Endodermal cell (in vitro differentiated cells): ENCODE measurements around the gene SORCS1. TPM values are rescaled to one million over a fixed set of nuclear protein-coding genes. Genes with fewer than 3 reads are reported as not detected.

Experiments
- DNase-seq: peaks from one replicate; pipeline ENCODE4 v3.0.0-alpha.2; 2017
- H3K27ac ChIP-seq: 2 replicates; pipeline ENCODE4 v1.5.1; 2013; ENCODE audit warnings: mild to moderate bottlenecking, low read depth, low read length, moderate library complexity
- H3K27me3 ChIP-seq: 2 replicates; pipeline ENCODE4 v1.6.1; 2013; ENCODE audit warnings: mild to moderate bottlenecking, low read length, moderate library complexity; ENCODE audit not compliant: insufficient read depth, control insufficient read depth, poor library complexity, severe bottlenecking
- H3K36me3 ChIP-seq: 2 replicates; pipeline ENCODE4 v1.7.0; 2013; ENCODE audit warnings: mild to moderate bottlenecking, low read length, moderate library complexity; ENCODE audit not compliant: control insufficient read depth, insufficient read depth
- H3K4me1 ChIP-seq: one replicate; pipeline ENCODE4 v1.7.0; 2013; ENCODE audit warnings: low read length; ENCODE audit not compliant: control insufficient read depth, insufficient read depth
- H3K4me3 ChIP-seq: 2 replicates; pipeline ENCODE4 v1.5.1; 2013; ENCODE audit warnings: mild to moderate bottlenecking, low read length, moderate library complexity
- H3K9ac ChIP-seq: 2 replicates; pipeline ENCODE4 v1.6.1; 2013; ENCODE audit warnings: mild to moderate bottlenecking, low read length, moderate library complexity; ENCODE audit not compliant: poor library complexity, severe bottlenecking; ENCODE audit errors: extremely low read depth
- H3K9me3 ChIP-seq: 2 replicates; pipeline ENCODE4 v1.6.1; 2013; ENCODE audit warnings: mild to moderate bottlenecking, low read length, moderate library complexity; ENCODE audit not compliant: control insufficient read depth
- H3K27ac Mint-ChIP-seq: 2 replicates; pipeline ENCODE4 v1.8.0; 2020; ENCODE audit warnings: mixed read lengths
- H3K27me3 Mint-ChIP-seq: 2 replicates; pipeline ENCODE4 v1.8.0; 2021; ENCODE audit warnings: mild to moderate bottlenecking, mixed read lengths; ENCODE audit not compliant: insufficient read depth
- H3K36me3 Mint-ChIP-seq: 2 replicates; pipeline ENCODE4 v1.8.0; 2020; ENCODE audit warnings: low read depth, mixed read lengths
- H3K4me1 Mint-ChIP-seq: 2 replicates; pipeline ENCODE4 v1.8.0; 2020; ENCODE audit warnings: mixed read lengths
- H3K4me3 Mint-ChIP-seq: 2 replicates; pipeline ENCODE4 v1.8.0; 2020; ENCODE audit warnings: mild to moderate bottlenecking, moderate library complexity, mixed read lengths
- H3K9me3 Mint-ChIP-seq: 2 replicates; pipeline ENCODE4 v1.8.0; 2020; ENCODE audit warnings: mild to moderate bottlenecking, mixed read lengths
- WGBS, 2 experiments: methylation state at CpG; one replicate each; pipeline versions ENCODE4 v1.1.5 to v1.1.7; 2013; ENCODE audit warnings: missing lambda C conversion rate in 2 of 2, mixed read lengths in 1 of 2; ENCODE audit not compliant: insufficient coverage in 1 of 2, insufficient read length in 1 of 2; 5-methylcytosine and 5-hydroxymethylcytosine counted together
- total RNA-seq, 2 donors: library from RNA; stranded (reverse); fragmentation: NEBNext Ultra II Directional in 1 of 2; extraction: Animal tissue kit (Norgen Biotek cat#: 25700) in 1 of 2; gene quantifications; 2 replicates in 1 of 2; 3 replicates in 1 of 2; pipeline ENCODE4 v1.2.1, GENCODE V29; 2021
- TF ChIP-seq, protein P1 (sequence below): fragments of 200-600 bp; sonication (generic); conservative IDR thresholded peaks from 2 replicates; pipeline ENCODE4 v1.5.0; 2021; ENCODE audit warnings: antibody characterized with exemption, mild to moderate bottlenecking

The SORCS1 gene
- total RNA-seq, 2 donors from 2014 or later, result 57.4 to 79.6 TPM

DNA sequence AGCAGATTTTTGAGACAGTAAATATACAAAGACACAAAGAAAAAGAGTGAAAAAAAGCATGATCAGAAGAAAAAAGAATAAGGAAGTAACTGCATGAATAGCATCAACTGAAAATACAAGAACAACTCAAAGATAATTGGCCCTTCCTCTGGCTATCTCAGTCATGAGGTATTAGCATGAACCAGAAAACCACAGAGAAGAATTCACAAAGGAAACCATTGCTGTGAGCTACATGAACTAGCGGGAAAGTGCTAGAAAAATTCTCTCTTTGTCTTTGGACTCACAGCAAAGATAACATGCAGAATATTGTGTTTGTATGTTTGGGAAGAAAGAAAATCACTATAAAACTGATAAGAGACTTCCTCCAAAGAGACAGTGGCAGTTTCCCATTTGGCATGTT, 82.9 kb downstream of the SORCS1 start:
- no peaks in the 10 kb centered on the region for H3K36me3 Mint-ChIP-seq

DNA sequence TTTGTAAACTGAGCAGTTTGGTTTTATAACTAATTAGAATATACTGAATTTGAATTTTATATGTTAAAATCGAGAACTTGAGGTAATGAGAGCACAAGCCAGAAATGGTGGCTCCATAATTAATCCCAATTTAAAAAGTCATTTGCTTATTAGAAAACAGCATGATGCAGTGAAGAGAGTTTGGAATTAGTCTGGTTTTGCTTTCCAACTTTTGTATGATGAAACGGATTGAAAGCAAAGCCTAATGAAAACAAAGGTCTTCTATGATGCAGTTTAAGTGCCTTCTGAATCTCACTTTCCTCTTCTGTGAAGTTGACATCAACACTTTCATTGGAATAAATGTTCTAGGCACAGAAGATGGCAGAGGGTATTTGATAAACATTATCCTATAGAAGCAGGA, 89.4 kb downstream of the SORCS1 start:
- WGBS, 2 experiments, result 78 to 96% methylated on average over 1 to 2 of the region's 2 CpGs
- no peak overlapping the region for H3K27ac Mint-ChIP-seq
- H3K36me3 ChIP-seq, result peaks cover 14% of the 10 kb centered on the region
- no peak overlapping the region for H3K27ac ChIP-seq
- no peaks in the 10 kb centered on the region for H3K27me3 ChIP-seq
- H3K36me3 Mint-ChIP-seq, result peaks cover 5% of the 10 kb centered on the region
- no peaks in the 10 kb centered on the region for H3K27me3 Mint-ChIP-seq
- no peak overlapping the region for H3K4me3 ChIP-seq
- no peaks in the 10 kb centered on the region for H3K9me3 Mint-ChIP-seq
- TF ChIP-seq, protein P1, sequence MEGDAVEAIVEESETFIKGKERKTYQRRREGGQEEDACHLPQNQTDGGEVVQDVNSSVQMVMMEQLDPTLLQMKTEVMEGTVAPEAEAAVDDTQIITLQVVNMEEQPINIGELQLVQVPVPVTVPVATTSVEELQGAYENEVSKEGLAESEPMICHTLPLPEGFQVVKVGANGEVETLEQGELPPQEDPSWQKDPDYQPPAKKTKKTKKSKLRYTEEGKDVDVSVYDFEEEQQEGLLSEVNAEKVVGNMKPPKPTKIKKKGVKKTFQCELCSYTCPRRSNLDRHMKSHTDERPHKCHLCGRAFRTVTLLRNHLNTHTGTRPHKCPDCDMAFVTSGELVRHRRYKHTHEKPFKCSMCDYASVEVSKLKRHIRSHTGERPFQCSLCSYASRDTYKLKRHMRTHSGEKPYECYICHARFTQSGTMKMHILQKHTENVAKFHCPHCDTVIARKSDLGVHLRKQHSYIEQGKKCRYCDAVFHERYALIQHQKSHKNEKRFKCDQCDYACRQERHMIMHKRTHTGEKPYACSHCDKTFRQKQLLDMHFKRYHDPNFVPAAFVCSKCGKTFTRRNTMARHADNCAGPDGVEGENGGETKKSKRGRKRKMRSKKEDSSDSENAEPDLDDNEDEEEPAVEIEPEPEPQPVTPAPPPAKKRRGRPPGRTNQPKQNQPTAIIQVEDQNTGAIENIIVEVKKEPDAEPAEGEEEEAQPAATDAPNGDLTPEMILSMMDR, result no peak
- no peak overlapping the region for H3K4me3 Mint-ChIP-seq
- H3K4me1 ChIP-seq, result peaks cover 3% of the 10 kb centered on the region
- H3K4me1 Mint-ChIP-seq, result peaks cover 18% of the 10 kb centered on the region
- no peak for DNase-seq
- no peak overlapping the region for H3K9ac ChIP-seq
- H3K9me3 ChIP-seq, result peaks cover 6% of the 10 kb centered on the region

More for the DNA sequence above, 82.9 kb downstream of the SORCS1 start:
- H3K4me3 ChIP-seq, result no peak overlapping the region
- DNase-seq, result no peak
- Mint-ChIP-seq H3K27me3 (no peaks in the 10 kb centered on the region), H3K9me3 (no peaks in the 10 kb centered on the region), H3K27ac (no peak overlapping the region), H3K4me3 (no peak overlapping the region), H3K4me1 (peaks cover 9% of the 10 kb centered on the region)
- no peak overlapping the region for H3K9ac ChIP-seq
- no peaks in the 10 kb centered on the region for H3K27me3 ChIP-seq
- no peaks in the 10 kb centered on the region for H3K36me3 ChIP-seq
- H3K9me3 ChIP-seq, result no peaks in the 10 kb centered on the region
- no peak overlapping the region for H3K27ac ChIP-seq
- whole genome bisulfite sequencing, 2 experiments, result 100% methylated on average over 1 of the region's 1 CpG
- H3K4me1 ChIP-seq, result no peaks in the 10 kb centered on the region
- TF ChIP-seq, protein P1, result no peak

DNA sequence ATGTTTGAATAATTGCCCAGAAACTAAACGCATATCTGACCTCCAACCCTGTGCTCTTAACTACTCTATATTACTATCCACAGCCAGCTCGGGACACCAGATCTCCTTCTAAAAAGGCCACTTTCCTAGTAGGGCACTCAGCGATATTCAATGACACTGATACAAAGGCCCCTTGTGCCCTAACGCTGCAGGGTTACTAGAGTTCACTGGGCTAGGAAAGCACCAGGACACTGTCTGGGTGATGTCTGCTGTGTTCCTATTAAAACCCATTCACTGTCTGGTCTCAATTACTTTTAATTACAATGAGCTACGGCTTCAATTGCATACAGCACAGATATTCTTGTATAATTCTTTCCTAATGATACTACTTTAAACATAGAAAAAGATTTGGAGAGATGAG, 91.7 kb downstream of the SORCS1 start:
- H3K9me3 Mint-ChIP-seq, result no peaks in the 10 kb centered on the region
- H3K27ac ChIP-seq, result no peak overlapping the region
- no peak overlapping the region for H3K4me3 Mint-ChIP-seq

More for the DNA sequence above, 91.7 kb downstream of the SORCS1 start:
- no peak overlapping the region for H3K27ac Mint-ChIP-seq
- peaks cover 14% of the 10 kb centered on the region for H3K36me3 ChIP-seq
- H3K9me3 ChIP-seq, result peaks cover 6% of the 10 kb centered on the region
- DNase-seq, result no peak
- H3K4me1 Mint-ChIP-seq, result peaks cover 25% of the 10 kb centered on the region
- peaks cover 7% of the 10 kb centered on the region for H3K36me3 Mint-ChIP-seq
- TF ChIP-seq, protein P1, result no peak
- H3K27me3 ChIP-seq, result no peaks in the 10 kb centered on the region
- WGBS, 2 experiments, result 77 to 83% methylated on average over 4 to 5 of the region's 5 CpGs
- peaks cover 6% of the 10 kb centered on the region for H3K4me1 ChIP-seq
- H3K4me3 ChIP-seq, result no peak overlapping the region
- H3K27me3 Mint-ChIP-seq, result no peaks in the 10 kb centered on the region
- no peak overlapping the region for H3K9ac ChIP-seq
